Trophoblast cell (in vitro differentiated cells and primary cell): Measurements from ENCODE around the gene MYH9.
A peak's percentile ranks its signal among the peaks of the same experiment; 100 is the strongest.

Experiments
- DNase-seq, 2 donors: peaks; one replicate each; pipeline ENCODE4 v3.0.0-alpha.2; 2016
- H2AFZ ChIP-seq: 2 replicates; pipeline ENCODE4 v1.6.1; 2013; ENCODE audit warnings: low read length, moderate library complexity, mild to moderate bottlenecking; ENCODE audit not compliant: insufficient read depth, poor library complexity
- H2AK5ac ChIP-seq: 2 replicates; pipeline ENCODE4 v1.6.1; 2013; ENCODE audit warnings: mild to moderate bottlenecking, low read length
- H2BK120ac ChIP-seq: 2 replicates; pipeline ENCODE4 v1.6.1; 2013; ENCODE audit warnings: low read length, mild to moderate bottlenecking, moderate library complexity; ENCODE audit not compliant: insufficient read depth, poor library complexity
- H2BK12ac ChIP-seq: 2 replicates; pipeline ENCODE4 v1.6.1; 2013; ENCODE audit warnings: mild to moderate bottlenecking, low read length, moderate library complexity
- H2BK5ac ChIP-seq: 2 replicates; pipeline ENCODE4 v1.6.1; 2013; ENCODE audit warnings: low read length, low read depth, moderate library complexity, mild to moderate bottlenecking; ENCODE audit not compliant: poor library complexity
- H3K14ac ChIP-seq: 2 replicates; pipeline ENCODE4 v1.6.1; 2013; ENCODE audit warnings: mild to moderate bottlenecking, low read length
- H3K18ac ChIP-seq: 2 replicates; pipeline ENCODE4 v1.6.1; 2013; ENCODE audit warnings: mild to moderate bottlenecking, low read length
- H3K23ac ChIP-seq: 2 replicates; pipeline ENCODE4 v1.6.1; 2013; ENCODE audit warnings: low read length
- H3K27ac ChIP-seq: 2 replicates; pipeline ENCODE4 v1.5.1; 2013; ENCODE audit warnings: low read depth, mild to moderate bottlenecking, inconsistent platforms, low read length, moderate library complexity
- H3K27me3 ChIP-seq: 2 replicates; pipeline ENCODE4 v1.6.1; 2013; ENCODE audit warnings: inconsistent platforms, mild to moderate bottlenecking, low read length, moderate library complexity; ENCODE audit not compliant: insufficient read depth
- H3K36me3 ChIP-seq, 2 experiments: 1 replicate in 1 of 2; 2 replicates in 1 of 2; pipeline ENCODE4 v1.6.1; 2013; ENCODE audit warnings: low read length in 2 of 2, mild to moderate bottlenecking in 2 of 2, moderate library complexity in 1 of 2; ENCODE audit not compliant: insufficient read depth in 2 of 2, control insufficient read depth in 1 of 2
- H3K4ac ChIP-seq: 2 replicates; pipeline ENCODE4 v1.6.1; 2013; ENCODE audit warnings: low read depth, mild to moderate bottlenecking, low read length, moderate library complexity
- H3K4me1 ChIP-seq, 2 experiments: 1 replicate in 1 of 2; 2 replicates in 1 of 2; pipeline ENCODE4 v1.6.1; 2013; ENCODE audit warnings: low read length in 2 of 2, mild to moderate bottlenecking in 2 of 2, moderate library complexity in 1 of 2; ENCODE audit not compliant: insufficient read depth in 2 of 2, control insufficient read depth in 1 of 2
- H3K4me2 ChIP-seq: 2 replicates; pipeline ENCODE4 v1.6.1; 2013; ENCODE audit warnings: inconsistent platforms, mild to moderate bottlenecking, low read length, moderate library complexity
- H3K4me3 ChIP-seq: 2 replicates; pipeline ENCODE4 v1.5.1; 2013; ENCODE audit warnings: mild to moderate bottlenecking, low read depth, low read length, inconsistent platforms
- H3K79me1 ChIP-seq: one replicate; pipeline ENCODE4 v1.6.1; 2013; ENCODE audit warnings: low read length
- H3K79me2 ChIP-seq: 2 replicates; pipeline ENCODE4 v1.6.1; 2013; ENCODE audit warnings: low read length, mild to moderate bottlenecking; ENCODE audit not compliant: control insufficient read depth, insufficient read depth, poor library complexity
- H3K9ac ChIP-seq: 2 replicates; pipeline ENCODE4 v1.6.1; 2013; ENCODE audit warnings: mild to moderate bottlenecking, low read length
- H3K9me3 ChIP-seq: 2 replicates; pipeline ENCODE4 v1.6.1; 2013; ENCODE audit warnings: low read depth, mild to moderate bottlenecking, control low read depth, inconsistent platforms, low read length; ENCODE audit not compliant: insufficient read depth
- H4K12ac ChIP-seq: 2 replicates; pipeline ENCODE4 v1.6.1; 2013; ENCODE audit warnings: low read depth, mild to moderate bottlenecking, low read length, moderate library complexity
- H4K8ac ChIP-seq: 2 replicates; pipeline ENCODE4 v1.6.1; 2013; ENCODE audit warnings: low read depth, mild to moderate bottlenecking, low read length, moderate library complexity
- H4K91ac ChIP-seq: one replicate; pipeline ENCODE4 v1.6.1; 2013; ENCODE audit warnings: low read depth, mild to moderate bottlenecking, low read length, moderate library complexity
- WGBS: extraction: QIAGEN DNeasy Blood & Tissue Kit; methylation state at CpG from one replicate; pipeline ENCODE4 v1.1.7; 2013; ENCODE audit warnings: missing lambda C conversion rate; ENCODE audit not compliant: insufficient read length, insufficient coverage; ENCODE audit errors: extremely low coverage; 5-methylcytosine and 5-hydroxymethylcytosine counted together

MYH9 gene

GRCh38 chr22:36259615-36260300, 128.0 kb downstream of the MYH9 start:
- H2AK5ac ChIP-seq = no peak overlapping the region
- no peak overlapping the region for H3K27ac ChIP-seq
- peak overlapping the region; percentile 33 for H3K4me2 ChIP-seq
- no peak overlapping the region for H2AFZ ChIP-seq
- no peak overlapping the region for H3K14ac ChIP-seq
- H3K79me2 ChIP-seq = no peaks in the 10 kb centered on the region
- H3K18ac ChIP-seq = no peak overlapping the region
- H3K27me3 ChIP-seq = no peaks in the 10 kb centered on the region
- H4K91ac ChIP-seq = no peak overlapping the region
- H3K36me3 ChIP-seq = no peaks in the 10 kb centered on the region
- peak overlapping the region; percentile 4 for H4K8ac ChIP-seq
- H3K9ac ChIP-seq = no peak overlapping the region
- no peak overlapping the region for H2BK12ac ChIP-seq
- no peak overlapping the region for H2BK5ac ChIP-seq
- whole genome bisulfite sequencing = no CpG with 5 or more reads among the region's 14 CpGs
- H3K4me3 ChIP-seq = no peak overlapping the region
- H3K4me1 ChIP-seq = peaks cover 4 to 8% of the 10 kb centered on the region in 2 experiments
- no peak overlapping the region for H3K23ac ChIP-seq
- H3K9me3 ChIP-seq = no peaks in the 10 kb centered on the region
- H3K4ac ChIP-seq = no peak overlapping the region
- no peak overlapping the region for H2BK120ac ChIP-seq
- no peaks in the 10 kb centered on the region for H3K79me1 ChIP-seq
- H4K12ac ChIP-seq = no peak overlapping the region
- DNase-seq = no peak

- no peak overlapping the region for H4K91ac ChIP-seq
- no peak overlapping the region for H3K14ac ChIP-seq
- H3K9me3 ChIP-seq = no peaks in the 10 kb centered on the region
- H3K36me3 ChIP-seq = no peaks in the 10 kb centered on the region
- no peak overlapping the region for H3K27ac ChIP-seq
- no peak for DNase-seq
- no peak overlapping the region for H3K18ac ChIP-seq
- peaks cover 4 to 8% of the 10 kb centered on the region in 2 experiments for H3K4me1 ChIP-seq
- H3K9ac ChIP-seq = no peak overlapping the region
- no CpG with 5 or more reads among the region's 16 CpGs for WGBS
- H3K4ac ChIP-seq = no peak overlapping the region
- no peak overlapping the region for H3K23ac ChIP-seq
- no peaks in the 10 kb centered on the region for H3K27me3 ChIP-seq
- H3K4me3 ChIP-seq = no peak overlapping the region
- H2AK5ac ChIP-seq = no peak overlapping the region
- H2BK12ac ChIP-seq = no peak overlapping the region
- no peak overlapping the region for H4K12ac ChIP-seq
- no peaks in the 10 kb centered on the region for H3K79me2 ChIP-seq
- no peaks in the 10 kb centered on the region for H3K79me1 ChIP-seq
- peak overlapping the region; percentile 33 for H3K4me2 ChIP-seq
- peak overlapping the region; percentile 35 for H2AFZ ChIP-seq
- peak overlapping the region; percentile 4 for H4K8ac ChIP-seq
- no peak overlapping the region for H2BK120ac ChIP-seq
- H2BK5ac ChIP-seq = no peak overlapping the region
Observed at GRCh38 chr22:36258701-36259614, 128.8 kb downstream of the MYH9 start.

GRCh38 chr22:36257948-36258670, 129.7 kb downstream of the MYH9 start:
- WGBS = no CpG with 5 or more reads among the region's 13 CpGs
- H3K4me2 ChIP-seq = no peak overlapping the region
- no peak overlapping the region for H3K18ac ChIP-seq

GRCh38 chr22:36257308-36257707, 130.5 kb downstream of the MYH9 start:
- WGBS = no CpG with 5 or more reads among the region's 8 CpGs
- peaks cover 4 to 8% of the 10 kb centered on the region in 2 experiments for H3K4me1 ChIP-seq
- H3K4me3 ChIP-seq = no peak overlapping the region
- no peaks in the 10 kb centered on the region for H3K9me3 ChIP-seq
- H3K9ac ChIP-seq = no peak overlapping the region
- no peak overlapping the region for H3K23ac ChIP-seq
- no peak overlapping the region for H4K8ac ChIP-seq
- no peaks in the 10 kb centered on the region for H3K27me3 ChIP-seq
- no peak overlapping the region for H3K14ac ChIP-seq
- H3K4me2 ChIP-seq = no peak overlapping the region
- H3K36me3 ChIP-seq = no peaks in the 10 kb centered on the region
- no peak overlapping the region for H2AFZ ChIP-seq
- no peak overlapping the region for H3K4ac ChIP-seq
- no peak overlapping the region for H3K18ac ChIP-seq
- no peaks in the 10 kb centered on the region for H3K79me2 ChIP-seq
- H3K79me1 ChIP-seq = no peaks in the 10 kb centered on the region
- no peak overlapping the region for H2BK120ac ChIP-seq
- no peak overlapping the region for H2AK5ac ChIP-seq
- no peak overlapping the region for H2BK12ac ChIP-seq
- no peak overlapping the region for H2BK5ac ChIP-seq
- H4K91ac ChIP-seq = no peak overlapping the region
- no peak for DNase-seq
- H3K27ac ChIP-seq = no peak overlapping the region
- H4K12ac ChIP-seq = no peak overlapping the region

More at GRCh38 chr22:36257948-36258670, 129.7 kb downstream of the MYH9 start:
- H3K14ac ChIP-seq = no peak overlapping the region
- no peak overlapping the region for H2AK5ac ChIP-seq
- H2BK12ac ChIP-seq = no peak overlapping the region
- no peak overlapping the region for H2BK120ac ChIP-seq
- H3K27me3 ChIP-seq = no peaks in the 10 kb centered on the region
- no peaks in the 10 kb centered on the region for H3K79me2 ChIP-seq
- H2BK5ac ChIP-seq = no peak overlapping the region
- no peak overlapping the region for H4K8ac ChIP-seq
- no peak overlapping the region for H3K9ac ChIP-seq
- no peak overlapping the region for H3K4me3 ChIP-seq
- peaks cover 4 to 8% of the 10 kb centered on the region in 2 experiments for H3K4me1 ChIP-seq
- no peak overlapping the region for H2AFZ ChIP-seq
- DNase-seq = no peak
- H4K12ac ChIP-seq = no peak overlapping the region
- no peak overlapping the region for H4K91ac ChIP-seq
- H3K36me3 ChIP-seq = no peaks in the 10 kb centered on the region
- no peak overlapping the region for H3K27ac ChIP-seq
- H3K4ac ChIP-seq = no peak overlapping the region
- H3K79me1 ChIP-seq = no peaks in the 10 kb centered on the region
- H3K23ac ChIP-seq = no peak overlapping the region
- H3K9me3 ChIP-seq = no peaks in the 10 kb centered on the region
